H9 (cell line): Measurements from ENCODE around the gene SEL1L2. TPM values are rescaled to one million over a fixed set of nuclear protein-coding genes. Genes with fewer than 3 reads are reported as not detected.

Source experiments
- DNase-seq: peaks from one replicate; pipeline ENCODE4 v3.0.0-alpha.2; 2017
- H2AFZ ChIP-seq: one replicate; pipeline ENCODE4 v1.6.1; 2013; ENCODE audit warnings: mild to moderate bottlenecking, low read length, control low read depth, moderate library complexity
- H2AK5ac ChIP-seq: 2 replicates; pipeline ENCODE4 v1.6.1; 2013; ENCODE audit warnings: low read length, control low read depth, mixed read lengths; ENCODE audit not compliant: insufficient read length
- H2BK120ac ChIP-seq: one replicate; pipeline ENCODE4 v1.6.1; 2013; ENCODE audit warnings: low read depth, mild to moderate bottlenecking, low read length, control low read depth, inconsistent platforms; ENCODE audit not compliant: poor library complexity, severe bottlenecking
- H2BK12ac ChIP-seq: 2 replicates; pipeline ENCODE4 v1.6.1; 2013; ENCODE audit warnings: low read length, control low read depth, mixed read lengths, low read depth; ENCODE audit not compliant: insufficient read length
- H2BK15ac ChIP-seq: 2 replicates; pipeline ENCODE4 v1.6.1; 2013; ENCODE audit warnings: low read depth, low read length, control low read depth
- H2BK20ac ChIP-seq: one replicate; pipeline ENCODE4 v1.6.1; 2013; ENCODE audit warnings: low read depth, mild to moderate bottlenecking, low read length, control low read depth, inconsistent platforms; ENCODE audit not compliant: poor library complexity, severe bottlenecking
- H2BK5ac ChIP-seq: 2 replicates; pipeline ENCODE4 v1.6.1; 2013; ENCODE audit warnings: low read length, control low read depth, mixed read lengths; ENCODE audit not compliant: insufficient read length
- H3K14ac ChIP-seq: 2 replicates; pipeline ENCODE4 v1.6.1; 2013; ENCODE audit warnings: low read length, control low read depth; ENCODE audit not compliant: insufficient read depth
- H3K18ac ChIP-seq: 2 replicates; pipeline ENCODE4 v1.6.1; 2013; ENCODE audit warnings: low read depth, mild to moderate bottlenecking, mixed read lengths, low read length, control low read depth; ENCODE audit not compliant: insufficient read length
- H3K23ac ChIP-seq: 2 replicates; pipeline ENCODE4 v1.6.1; 2013; ENCODE audit warnings: low read length, control low read depth, mixed read lengths, low read depth; ENCODE audit not compliant: insufficient read length
- H3K23me2 ChIP-seq: 2 replicates; pipeline ENCODE4 v1.6.1; 2013; ENCODE audit warnings: low read depth, mild to moderate bottlenecking, mixed read lengths, low read length, control low read depth; ENCODE audit not compliant: insufficient read length, poor library complexity, severe bottlenecking
- H3K27ac ChIP-seq: 2 replicates; pipeline ENCODE4 v1.5.1; 2013; ENCODE audit warnings: low read length, control low read depth, mixed read lengths, low read depth; ENCODE audit not compliant: insufficient read length
- H3K27me3 ChIP-seq: 2 replicates; pipeline ENCODE4 v1.6.1; 2013; ENCODE audit warnings: low read length, control low read depth, inconsistent platforms; ENCODE audit not compliant: insufficient read depth
- H3K4ac ChIP-seq: 2 replicates; pipeline ENCODE4 v1.6.1; 2013; ENCODE audit warnings: low read depth, mild to moderate bottlenecking, control low read depth, inconsistent platforms, low read length, moderate library complexity
- H3K4me1 ChIP-seq: 2 replicates; pipeline ENCODE4 v1.6.1; 2013; ENCODE audit warnings: low read length, control low read depth, inconsistent platforms; ENCODE audit not compliant: insufficient read depth
- H3K4me2 ChIP-seq: 2 replicates; pipeline ENCODE4 v1.6.1; 2013; ENCODE audit warnings: low read length, control low read depth, mixed read lengths; ENCODE audit not compliant: insufficient read length, insufficient read depth
- H3K56ac ChIP-seq: 2 replicates; pipeline ENCODE4 v1.6.1; 2013; ENCODE audit warnings: low read depth, mild to moderate bottlenecking, mixed read lengths, low read length, control low read depth; ENCODE audit not compliant: insufficient read length
- H3K79me1 ChIP-seq: 2 replicates; pipeline ENCODE4 v1.6.1; 2013; ENCODE audit warnings: low read depth, mild to moderate bottlenecking, moderate library complexity, low read length, control low read depth, inconsistent platforms; ENCODE audit not compliant: insufficient read depth, poor library complexity, severe bottlenecking
- H3K79me2 ChIP-seq: 2 replicates; pipeline ENCODE4 v1.6.1; 2013; ENCODE audit warnings: low read length, control low read depth, inconsistent platforms; ENCODE audit not compliant: insufficient read depth
- H3K9ac ChIP-seq: 2 replicates; pipeline ENCODE4 v1.6.1; 2013; ENCODE audit warnings: low read length, control low read depth, mixed read lengths; ENCODE audit not compliant: insufficient read length; ENCODE audit errors: extremely low read depth
- H3K9me3 ChIP-seq: one replicate; pipeline ENCODE4 v1.6.1; 2013; ENCODE audit warnings: low read depth, low read length, inconsistent platforms; ENCODE audit not compliant: control insufficient read depth
- H3T11ph ChIP-seq: one replicate; pipeline ENCODE4 v1.6.1; 2013; ENCODE audit warnings: mild to moderate bottlenecking, low read length, control low read depth, inconsistent platforms
- H4K20me1 ChIP-seq: one replicate; pipeline ENCODE4 v1.6.1; 2013; ENCODE audit not compliant: control insufficient read depth, insufficient read length, insufficient read depth
- H4K5ac ChIP-seq: 2 replicates; pipeline ENCODE4 v1.6.1; 2013; ENCODE audit warnings: low read depth, mild to moderate bottlenecking, mixed read lengths, low read length, control low read depth; ENCODE audit not compliant: insufficient read length
- H4K8ac ChIP-seq: replicated peaks from 2 replicates; pipeline ENCODE4 v1.6.1; 2013; ENCODE audit warnings: low read length, control low read depth, mixed read lengths, low read depth; ENCODE audit not compliant: insufficient read length
- H4K91ac ChIP-seq: 2 replicates; pipeline ENCODE4 v1.6.1; 2013; ENCODE audit warnings: low read depth, mild to moderate bottlenecking, moderate library complexity, mixed read lengths, low read length, control low read depth; ENCODE audit not compliant: insufficient read length
- H3K27ac Mint-ChIP-seq, 3 experiments: 2 replicates in 2 of 3; 3 replicates in 1 of 3; pipeline ENCODE4 v1.8.0; 2020 to 2021; ENCODE audit warnings: mixed read lengths in 3 of 3, mild to moderate bottlenecking in 1 of 3, moderate library complexity in 1 of 3
- H3K27me3 Mint-ChIP-seq: 2 replicates; pipeline ENCODE4 v1.8.0; 2021; ENCODE audit warnings: low read depth, mild to moderate bottlenecking, moderate library complexity, mixed read lengths
- H3K36me3 Mint-ChIP-seq, 3 experiments: 2 replicates in 2 of 3; 3 replicates in 1 of 3; pipeline ENCODE4 v1.8.0; 2020 to 2021; ENCODE audit warnings: low read depth in 3 of 3, mixed read lengths in 3 of 3; ENCODE audit not compliant: insufficient read depth in 1 of 3
- H3K4me1 Mint-ChIP-seq, 2 experiments: 2 replicates each; pipeline ENCODE4 v1.8.0; 2020; ENCODE audit warnings: mixed read lengths in 2 of 2
- H3K4me3 Mint-ChIP-seq, 2 experiments: 2 replicates in 1 of 2; 3 replicates in 1 of 2; pipeline ENCODE4 v1.8.0; 2020 to 2021; ENCODE audit warnings: mild to moderate bottlenecking in 2 of 2, mixed read lengths in 2 of 2, moderate library complexity in 1 of 2
- H3K9me3 Mint-ChIP-seq, 2 experiments: 2 replicates in 1 of 2; 3 replicates in 1 of 2; pipeline ENCODE4 v1.8.0; 2020; ENCODE audit warnings: mild to moderate bottlenecking in 2 of 2, mixed read lengths in 2 of 2, moderate library complexity in 1 of 2
- CTCF ChIP-seq: fragments of 200-600 bp; sonication (generic); conservative IDR thresholded peaks from 3 replicates; pipeline ENCODE4 v1.8.0; 2021; ENCODE audit warnings: antibody characterized with exemption, mild to moderate bottlenecking
- WGBS: extraction: QIAGEN DNeasy Blood & Tissue Kit; methylation state at CpG from one replicate; pipeline ENCODE4 v1.1.7; 2013; ENCODE audit warnings: missing lambda C conversion rate, low lambda C conversion rate, mixed read lengths; ENCODE audit not compliant: insufficient read length; ENCODE audit errors: extremely low coverage; 5-methylcytosine and 5-hydroxymethylcytosine counted together
- total RNA-seq: library from RNA; stranded (reverse); gene quantifications from 2 replicates; pipeline ENCODE4 v1.2.1, GENCODE V29; 2021

Gene SEL1L2
- total RNA-seq, 1 experiment from 2014 or later, result not detected

- H3K4me1 Mint-ChIP-seq, result no peaks in the 10 kb centered on the region
- no peaks in the 10 kb centered on the region for H3K36me3 Mint-ChIP-seq
- Histone ChIP-seq H3K14ac (no peak overlapping the region), H4K5ac (no peak overlapping the region), H3K23ac (no peak overlapping the region), H3K9me3 (no peaks in the 10 kb centered on the region), H2BK15ac (no peak overlapping the region), H3K9ac (no peak overlapping the region), H3K27me3 (no peaks in the 10 kb centered on the region), H2BK20ac (no peak overlapping the region), H3K23me2 (no peaks in the 10 kb centered on the region), H2BK5ac (no peak overlapping the region), H3K4ac (no peak overlapping the region), H3T11ph (no peak overlapping the region), H3K79me2 (no peaks in the 10 kb centered on the region), H4K8ac (no peak overlapping the region), H3K4me2 (no peak overlapping the region), H3K4me1 (no peaks in the 10 kb centered on the region), H2BK12ac (no peak overlapping the region), H3K27ac (no peak overlapping the region), H3K18ac (no peak overlapping the region), H3K56ac (no peak overlapping the region), H2AK5ac (no peak overlapping the region), H3K79me1 (no peaks in the 10 kb centered on the region), H4K20me1 (no peaks in the 10 kb centered on the region), H2BK120ac (no peak overlapping the region), H4K91ac (no peak overlapping the region), H2AFZ (no peak overlapping the region)
- H3K9me3 Mint-ChIP-seq, result no peaks in the 10 kb centered on the region
- no CpG with 5 or more reads among the region's 1 CpG for WGBS
- H3K27ac Mint-ChIP-seq, result no peak overlapping the region
- no peak for TF ChIP-seq CTCF
- H3K27me3 Mint-ChIP-seq, result no peaks in the 10 kb centered on the region; the same call in 1 of the 2 replicates
- H3K4me3 Mint-ChIP-seq, result no peak overlapping the region
- no peak for DNase-seq
Observed at GRCh38 chr20:13910492-13910891, 79.9 kb downstream of the SEL1L2 start.
